Subcutaneous adipose tissue (tissue), 4 donors: ENCODE data around the gene TMEM59. TPM values are rescaled to one million over a fixed set of nuclear protein-coding genes. Genes with fewer than 3 reads are reported as not detected.

Experiments used
- CTCF ChIP-seq: fragments of 450-650 bp; IDR thresholded peaks from one replicate; pipeline ENCODE4 v1.5.1; 2016; ENCODE audit warnings: low read depth, mild to moderate bottlenecking, control low read depth, antibody characterized with exemption, moderate library complexity
- total RNA-seq, 4 donors: library from RNA; depleted of rRNA; stranded (reverse); fragments of >200 nt; gene quantifications; one replicate each; pipeline ENCODE4 v1.1.0, GENCODE V29; 2016

Gene TMEM59
- 100 to 1,000 TPM; 184 to 344 (median 338) TPM for total RNA-seq

- no peak for TF ChIP-seq CTCF
Observed at GRCh38 chr1:54052934-54053744, at the start of gene TMEM59, which contains the start of gene TCEANC2. TMEM59 (minus strand) TSS chr1:54053204; CDS start chr1:54053188, 16 bp downstream. TCEANC2 (plus strand) TSS chr1:54053608; CDS start chr1:54054423, 815 bp downstream.

DNA sequence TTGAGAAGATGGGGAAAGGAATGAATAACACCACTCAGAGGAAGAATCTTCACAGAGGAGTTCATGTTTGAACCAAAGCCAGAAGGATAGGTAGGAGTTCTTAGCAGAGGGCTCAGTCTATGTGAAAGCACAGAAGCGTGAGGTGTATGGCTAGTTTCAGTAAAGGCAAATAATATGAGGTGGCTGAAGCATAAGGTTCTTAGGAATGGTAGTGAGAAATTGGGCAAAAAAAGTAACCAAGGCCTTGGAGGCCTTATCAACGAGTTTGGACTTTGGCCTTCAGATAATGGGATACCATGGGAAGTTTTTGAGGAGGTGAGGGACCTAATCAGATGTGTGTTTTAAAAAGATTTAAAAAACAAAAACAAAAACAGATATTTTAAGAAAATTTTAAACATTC lies 47.5 kb upstream of the TMEM59 start:
- TF ChIP-seq CTCF = no peak

GRCh38 chr1:54099061-54099610 lies 46.1 kb upstream of the TMEM59 start:
- no peak for TF ChIP-seq CTCF

- no peak for TF ChIP-seq CTCF
Observed at GRCh38 chr1:54096877-54097240, 43.9 kb upstream of the TMEM59 start.

- TF ChIP-seq CTCF = no peak
Observed at GRCh38 chr1:54096227-54096876, 43.3 kb upstream of the TMEM59 start.

DNA sequence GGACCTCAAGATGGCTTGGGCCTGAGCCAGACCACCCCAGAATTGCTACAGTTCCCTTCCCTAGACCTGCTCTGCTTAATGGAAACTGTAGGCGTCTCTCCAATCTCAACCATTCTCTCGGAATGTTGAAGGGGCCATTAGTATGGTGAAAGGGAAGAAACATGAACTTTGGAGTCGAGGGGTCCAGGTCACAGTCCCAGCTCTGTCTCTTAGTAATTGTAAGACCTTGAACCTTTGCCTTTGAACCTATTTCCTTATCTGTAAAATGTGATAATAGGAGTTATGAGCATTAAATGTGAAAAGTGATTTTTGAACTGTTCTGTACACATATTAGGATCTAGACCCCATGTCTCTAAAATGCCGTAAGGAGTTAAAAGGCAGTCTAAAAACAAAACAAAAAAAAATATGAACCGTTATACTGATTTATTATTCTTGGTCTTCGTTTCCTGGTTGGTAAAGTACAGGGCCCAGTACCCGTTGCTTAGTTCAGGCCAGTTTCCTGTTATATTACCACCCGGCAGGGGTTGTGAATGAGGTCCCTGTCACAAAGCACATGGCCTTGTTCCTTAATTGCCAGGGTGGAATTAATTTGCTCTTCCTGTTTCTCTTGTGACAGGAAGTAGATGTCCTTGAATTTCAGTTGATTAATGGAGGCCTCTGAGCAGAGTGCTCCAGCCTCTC lies 42.7 kb upstream of the TMEM59 start:
- no peak for TF ChIP-seq CTCF
